ENCODE data around the gene MRPL30.

The MRPL30 gene

GRCh38 chr2:99140056-99140859 lies 40.7 kb upstream of the MRPL30 start:
- H3K79me2 ChIP-seq (ENCODE audit: insufficient read depth, low read length), result 0 out of 2 replicates have a peak, but pooled peaks cover 3% of the 10 kb centered on the region
- H3K9ac ChIP-seq (ENCODE audit: low read length), result peak overlapping the region; percentile 77
- H3K27me3 ChIP-seq (ENCODE audit: insufficient read depth, low read length), result no peaks in the 10 kb centered on the region
- 0 out of 2 replicates have a peak overlapping the region, but pooled peaks have one; percentile 53 for H2AFZ ChIP-seq (ENCODE audit: low read length)
- H3K9me3 ChIP-seq (ENCODE audit: low read length), result no peaks in the 10 kb centered on the region
- H4K20me1 ChIP-seq (ENCODE audit: insufficient read depth, low read length), result no peaks in the 10 kb centered on the region
- no peaks in the 10 kb centered on the region for H3F3A ChIP-seq (ENCODE audit: insufficient read depth, low read length)
- H3K4me2 ChIP-seq (ENCODE audit: low read length), result peak overlapping the region; percentile 85
- H3K4me1 ChIP-seq (ENCODE audit: insufficient read depth, low read length, severe bottlenecking), result peaks cover 22% of the 10 kb centered on the region
- no peaks in the 10 kb centered on the region for H3K36me3 ChIP-seq (ENCODE audit: insufficient read depth, low read length)
- H3K4me3 ChIP-seq (ENCODE audit: low read depth, low read length, poor library complexity, severe bottlenecking), result peak overlapping the region; percentile 84
- H3K27ac ChIP-seq (ENCODE audit: low read depth, low read length, poor library complexity, severe bottlenecking), result peak overlapping the region; percentile 43
- H3K9me2 ChIP-seq (ENCODE audit: low read depth, low read length), result no peaks in the 10 kb centered on the region
- TF ChIP-seq EZH2 (IDR thresholded peaks at IDR 0.05; ENCODE audit: borderline replicate concordance, low read length) (no peak), CTCF (IDR thresholded peaks at IDR 0.05; ENCODE audit: low read length) (no peak)

GRCh38 chr2:99140860-99141109 lies 40.2 kb upstream of the MRPL30 start:
- Histone ChIP-seq H4K20me1 (ENCODE audit: insufficient read depth, low read length) (no peaks in the 10 kb centered on the region), H3K9me2 (ENCODE audit: low read depth, low read length) (no peaks in the 10 kb centered on the region), H3K79me2 (ENCODE audit: insufficient read depth, low read length) (0 out of 2 replicates have a peak, but pooled peaks cover 3% of the 10 kb centered on the region), H3K4me2 (ENCODE audit: low read length) (peak overlapping the region; percentile 85), H3K9ac (ENCODE audit: low read length) (peak overlapping the region; percentile 77), H3K4me3 (ENCODE audit: low read depth, low read length, poor library complexity, severe bottlenecking) (peak overlapping the region; percentile 84), H3K27ac (ENCODE audit: low read depth, low read length, poor library complexity, severe bottlenecking) (peak overlapping the region; percentile 43), H2AFZ (ENCODE audit: low read length) (0 out of 2 replicates have a peak overlapping the region, but pooled peaks have one; percentile 53), H3K27me3 (ENCODE audit: insufficient read depth, low read length) (no peaks in the 10 kb centered on the region), H3K4me1 (ENCODE audit: insufficient read depth, low read length, severe bottlenecking) (peaks cover 22% of the 10 kb centered on the region), H3K36me3 (ENCODE audit: insufficient read depth, low read length) (no peaks in the 10 kb centered on the region), H3K9me3 (ENCODE audit: low read length) (no peaks in the 10 kb centered on the region), H3F3A (ENCODE audit: insufficient read depth, low read length) (no peaks in the 10 kb centered on the region)
- TF ChIP-seq EZH2 (IDR thresholded peaks at IDR 0.05; ENCODE audit: borderline replicate concordance, low read length) (no peak), CTCF (IDR thresholded peaks at IDR 0.05; ENCODE audit: low read length) (no peak)

- H2AFZ ChIP-seq (ENCODE audit: low read length), result peak within 1 kb of the TSS; percentile 53; the same call in 1 of the 2 replicates
- no peaks in the 10 kb centered on the region for H3K9me2 ChIP-seq (ENCODE audit: low read depth, low read length)
- no peaks in the 10 kb centered on the region for H3K9me3 ChIP-seq (ENCODE audit: low read length)
- H3K36me3 ChIP-seq (ENCODE audit: insufficient read depth, low read length), result no peaks in the 10 kb centered on the region
- H3K79me2 ChIP-seq (ENCODE audit: insufficient read depth, low read length), result 0 out of 2 replicates have a peak, but pooled peaks cover 3% of the 10 kb centered on the region
- H3K4me1 ChIP-seq (ENCODE audit: insufficient read depth, low read length, severe bottlenecking), result peaks cover 22% of the 10 kb centered on the region
- no peaks in the 10 kb centered on the region for H3K27me3 ChIP-seq (ENCODE audit: insufficient read depth, low read length)
- H3K27ac ChIP-seq (ENCODE audit: low read depth, low read length, poor library complexity, severe bottlenecking), result peak within 1 kb of the TSS; percentile 43
- no peak for TF ChIP-seq CTCF (IDR thresholded peaks at IDR 0.05; ENCODE audit: low read length)
- TF ChIP-seq EZH2 (IDR thresholded peaks at IDR 0.05; ENCODE audit: borderline replicate concordance, low read length), result no peak
- no peaks in the 10 kb centered on the region for H4K20me1 ChIP-seq (ENCODE audit: insufficient read depth, low read length)
- H3K4me2 ChIP-seq (ENCODE audit: low read length), result peak within 1 kb of the TSS; percentile 85
- no peaks in the 10 kb centered on the region for H3F3A ChIP-seq (ENCODE audit: insufficient read depth, low read length)
- H3K4me3 ChIP-seq (ENCODE audit: low read depth, low read length, poor library complexity, severe bottlenecking), result peak within 1 kb of the TSS; percentile 84
- peak within 1 kb of the TSS; percentile 77 for H3K9ac ChIP-seq (ENCODE audit: low read length)
These were observed 39.6 kb upstream of the MRPL30 start, which contains the start of gene C2orf15 for GRCh38 chr2:99141110-99142108. TSS of gene C2orf15 (plus strand) at chr2:99141707. CDS start at chr2:99150559, 8,852 bp downstream.

Data from OCI-LY1 (cell line).